Activated CD4-positive, alpha-beta T cell treated with anti-CD3 and anti-CD28 coated beads, Interleukin-2, amount 10 ng/mL, durations not matched to agents 24 days and 14 days (primary cell): Measurements from ENCODE around the gene KCNQ5. TPM values are rescaled to one million over a fixed set of nuclear protein-coding genes. Genes with fewer than 3 reads are reported as not detected.
"Not testable (repeated sequence)": the region's sequence is repeated elsewhere in the genome, so short reads cannot be mapped to it uniquely, and the experiment has no call there.

Experiments
- DNase-seq: peaks from one replicate; pipeline ENCODE4 v3.0.0; 2022
- H3K27ac Mint-ChIP-seq: one replicate; pipeline ENCODE4 v1.8.0; 2022; ENCODE audit warnings: mild to moderate bottlenecking, mixed read lengths
- H3K27me3 Mint-ChIP-seq: one replicate; pipeline ENCODE4 v1.8.0; 2022; ENCODE audit warnings: mixed read lengths
- H3K36me3 Mint-ChIP-seq: one replicate; pipeline ENCODE4 v1.8.0; 2022; ENCODE audit warnings: low read depth, mild to moderate bottlenecking, mixed read lengths
- H3K4me1 Mint-ChIP-seq: one replicate; pipeline ENCODE4 v1.8.0; 2021; ENCODE audit warnings: mixed read lengths
- H3K4me3 Mint-ChIP-seq: one replicate; pipeline ENCODE4 v1.8.0; 2022; ENCODE audit warnings: mild to moderate bottlenecking, moderate library complexity, mixed read lengths
- H3K9me3 Mint-ChIP-seq: one replicate; pipeline ENCODE4 v1.8.0; 2021; ENCODE audit warnings: mixed read lengths
- intact Hi-C: fragments of 100-400 bp; cut with micrococcal nuclease; formaldehyde crosslinking; loops from one replicate; pipeline ENCODE4 v1.15.1; 2023
- total RNA-seq: library from RNA; stranded (reverse); gene quantifications from 2 replicates; pipeline ENCODE4 v1.2.3, GENCODE V29; 2022

Gene KCNQ5
- total RNA-seq, 1 donor from 2014 or later = 13.7 TPM

GRCh38 chr6:72886170-72886569, 264.3 kb downstream of the KCNQ5 start:
- H3K9me3 Mint-ChIP-seq = peaks cover 11% of the 10 kb centered on the region

GRCh38 chr6:72890233-72890632, 268.4 kb downstream of the KCNQ5 start:
- Mint-ChIP-seq H3K36me3 (no peaks in the 10 kb centered on the region), H3K27ac (no peak overlapping the region), H3K4me1 (no peaks in the 10 kb centered on the region), H3K4me3 (no peak overlapping the region), H3K9me3 (peaks cover 11% of the 10 kb centered on the region), H3K27me3 (no peaks in the 10 kb centered on the region)
- no peak for DNase-seq
- intact Hi-C loops = no loop called here

More at GRCh38 chr6:72886170-72886569, 264.3 kb downstream of the KCNQ5 start:
- Mint-ChIP-seq H3K27ac (no peak overlapping the region), H3K36me3 (no peaks in the 10 kb centered on the region), H3K4me1 (no peaks in the 10 kb centered on the region), H3K27me3 (no peaks in the 10 kb centered on the region), H3K4me3 (no peak overlapping the region)
- intact Hi-C loops = no loop called here
- DNase-seq = no peak

- no peak overlapping the region for H3K27ac Mint-ChIP-seq
- H3K27me3 Mint-ChIP-seq = no peaks in the 10 kb centered on the region
- intact Hi-C loops = no loop called here
- no peak overlapping the region for H3K4me3 Mint-ChIP-seq
- peaks cover 11% of the 10 kb centered on the region for H3K9me3 Mint-ChIP-seq
- no peaks in the 10 kb centered on the region for H3K36me3 Mint-ChIP-seq
- no peak for DNase-seq
- H3K4me1 Mint-ChIP-seq = no peaks in the 10 kb centered on the region
Observed at GRCh38 chr6:72890671-72891070, 268.8 kb downstream of the KCNQ5 start.

- H3K4me3 Mint-ChIP-seq = no peak overlapping the region
- no peak for DNase-seq
- intact Hi-C loops = no loop called here
- H3K27ac Mint-ChIP-seq = no peak overlapping the region
- peaks cover 5% of the 10 kb centered on the region for H3K9me3 Mint-ChIP-seq
- no peaks in the 10 kb centered on the region for H3K27me3 Mint-ChIP-seq
- no peaks in the 10 kb centered on the region for H3K36me3 Mint-ChIP-seq
- H3K4me1 Mint-ChIP-seq = no peaks in the 10 kb centered on the region
Observed at GRCh38 chr6:72892901-72893300, 271.0 kb downstream of the KCNQ5 start.

- Mint-ChIP-seq H3K27ac (no peak overlapping the region), H3K36me3 (no peaks in the 10 kb centered on the region), H3K9me3 (no peaks in the 10 kb centered on the region), H3K27me3 (no peaks in the 10 kb centered on the region), H3K4me1 (no peaks in the 10 kb centered on the region), H3K4me3 (no peak overlapping the region)
- intact Hi-C loops = no loop called here
- DNase-seq = no peak
Observed at GRCh38 chr6:72894091-72894490, 272.2 kb downstream of the KCNQ5 start.

- H3K27me3 Mint-ChIP-seq, intact Hi-C loops, H3K36me3 Mint-ChIP-seq, H3K4me3 Mint-ChIP-seq, H3K27ac Mint-ChIP-seq, H3K9me3 Mint-ChIP-seq, H3K4me1 Mint-ChIP-seq, DNase-seq: not testable (repeated sequence)
Observed at GRCh38 chr6:72898313-72898712, 276.4 kb downstream of the KCNQ5 start.

GRCh38 chr6:72905705-72906478, 284.0 kb downstream of the KCNQ5 start:
- no peaks in the 10 kb centered on the region for H3K4me1 Mint-ChIP-seq
- no peaks in the 10 kb centered on the region for H3K9me3 Mint-ChIP-seq
- H3K27ac Mint-ChIP-seq = no peak overlapping the region
- no peak for DNase-seq
- H3K4me3 Mint-ChIP-seq = no peak overlapping the region
- no peaks in the 10 kb centered on the region for H3K27me3 Mint-ChIP-seq
- no peaks in the 10 kb centered on the region for H3K36me3 Mint-ChIP-seq
- intact Hi-C loops = no loop called here

- H3K27me3 Mint-ChIP-seq = peaks cover 3% of the 10 kb centered on the region
- no peaks in the 10 kb centered on the region for H3K4me1 Mint-ChIP-seq
- H3K36me3 Mint-ChIP-seq = no peaks in the 10 kb centered on the region
- DNase-seq = no peak
- no peak overlapping the region for H3K27ac Mint-ChIP-seq
- intact Hi-C loops = no loop called here
- H3K4me3 Mint-ChIP-seq = no peak overlapping the region
- no peaks in the 10 kb centered on the region for H3K9me3 Mint-ChIP-seq
Observed at GRCh38 chr6:72911463-72912155, 289.7 kb downstream of the KCNQ5 start.

GRCh38 chr6:72913797-72914196, 291.9 kb downstream of the KCNQ5 start:
- Mint-ChIP-seq H3K36me3 (no peaks in the 10 kb centered on the region), H3K4me3 (no peak overlapping the region), H3K27ac (no peak overlapping the region), H3K27me3 (peaks cover 3% of the 10 kb centered on the region), H3K4me1 (no peaks in the 10 kb centered on the region), H3K9me3 (no peaks in the 10 kb centered on the region)
- no peak for DNase-seq
- intact Hi-C loops = no loop called here

GRCh38 chr6:72916298-72916697, 294.4 kb downstream of the KCNQ5 start:
- no peak for DNase-seq
- no peaks in the 10 kb centered on the region for H3K4me1 Mint-ChIP-seq
- H3K4me3 Mint-ChIP-seq = no peak overlapping the region
- H3K27me3 Mint-ChIP-seq = peaks cover 3% of the 10 kb centered on the region
- H3K9me3 Mint-ChIP-seq = no peaks in the 10 kb centered on the region
- H3K27ac Mint-ChIP-seq = no peak overlapping the region
- H3K36me3 Mint-ChIP-seq = no peaks in the 10 kb centered on the region
- intact Hi-C loops = no loop called here

- intact Hi-C loops = no loop called here
- no peak overlapping the region for H3K4me3 Mint-ChIP-seq
Observed at GRCh38 chr6:72916906-72917305, 295.0 kb downstream of the KCNQ5 start.

GRCh38 chr6:72922401-72922800, 300.5 kb downstream of the KCNQ5 start:
- no peaks in the 10 kb centered on the region for H3K36me3 Mint-ChIP-seq
- no peaks in the 10 kb centered on the region for H3K4me1 Mint-ChIP-seq
- intact Hi-C loops = no loop called here
- DNase-seq = no peak
- no peaks in the 10 kb centered on the region for H3K9me3 Mint-ChIP-seq
- no peak overlapping the region for H3K4me3 Mint-ChIP-seq
- H3K27me3 Mint-ChIP-seq = no peaks in the 10 kb centered on the region
- no peak overlapping the region for H3K27ac Mint-ChIP-seq

More at GRCh38 chr6:72916906-72917305, 295.0 kb downstream of the KCNQ5 start:
- Mint-ChIP-seq H3K27ac (no peak overlapping the region), H3K27me3 (peaks cover 3% of the 10 kb centered on the region), H3K36me3 (no peaks in the 10 kb centered on the region), H3K4me1 (no peaks in the 10 kb centered on the region), H3K9me3 (no peaks in the 10 kb centered on the region)
- DNase-seq = no peak

- H3K4me1 Mint-ChIP-seq = no peaks in the 10 kb centered on the region
- no peaks in the 10 kb centered on the region for H3K9me3 Mint-ChIP-seq
- intact Hi-C loops = no loop called here
- no peak overlapping the region for H3K27ac Mint-ChIP-seq
- H3K36me3 Mint-ChIP-seq = no peaks in the 10 kb centered on the region
- H3K4me3 Mint-ChIP-seq = no peak overlapping the region
- no peaks in the 10 kb centered on the region for H3K27me3 Mint-ChIP-seq
- no peak for DNase-seq
Observed at GRCh38 chr6:72925136-72925535, 303.3 kb downstream of the KCNQ5 start.

GRCh38 chr6:72930556-72931132, 308.8 kb downstream of the KCNQ5 start:
- intact Hi-C loops = no loop called here
- DNase-seq = no peak
- H3K36me3 Mint-ChIP-seq = no peaks in the 10 kb centered on the region
- H3K4me3 Mint-ChIP-seq = no peak overlapping the region
- no peaks in the 10 kb centered on the region for H3K4me1 Mint-ChIP-seq
- no peaks in the 10 kb centered on the region for H3K9me3 Mint-ChIP-seq
- H3K27me3 Mint-ChIP-seq = no peaks in the 10 kb centered on the region
- no peak overlapping the region for H3K27ac Mint-ChIP-seq
